Measurements from ENCODE around the gene KCNAB1.
"Not testable (repeated sequence)": the region's sequence is repeated elsewhere in the genome, so short reads cannot be mapped to it uniquely, and the experiment has no call there.

Gene KCNAB1

GRCh38 chr3:156120528-156121251 lies at the start of gene KCNAB1:
TSS of gene KCNAB1 (plus strand) at chr3:156120578.
- DNase-seq, result no peak

DNA sequence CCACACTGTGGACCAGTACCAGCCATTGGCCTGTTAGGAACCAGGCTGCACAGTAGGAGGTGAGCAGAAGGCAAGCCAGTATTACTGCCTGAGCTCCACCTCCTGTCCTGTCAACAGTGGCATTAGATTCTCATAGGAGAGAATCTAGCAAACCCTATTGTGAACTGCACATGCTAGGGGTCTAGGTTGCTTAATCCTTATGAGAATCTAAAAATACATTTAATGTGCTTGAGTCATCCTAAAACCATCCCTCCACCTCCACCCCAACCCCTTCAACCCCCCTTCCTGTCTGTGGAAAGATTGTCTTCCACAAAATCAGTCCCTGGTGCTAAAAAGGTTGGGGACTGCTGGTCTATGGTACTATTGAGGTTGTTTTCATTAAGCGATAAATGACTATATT lies 49.3 kb upstream of the KCNAB1 start:
- DNase-seq, result no peak

DNA sequence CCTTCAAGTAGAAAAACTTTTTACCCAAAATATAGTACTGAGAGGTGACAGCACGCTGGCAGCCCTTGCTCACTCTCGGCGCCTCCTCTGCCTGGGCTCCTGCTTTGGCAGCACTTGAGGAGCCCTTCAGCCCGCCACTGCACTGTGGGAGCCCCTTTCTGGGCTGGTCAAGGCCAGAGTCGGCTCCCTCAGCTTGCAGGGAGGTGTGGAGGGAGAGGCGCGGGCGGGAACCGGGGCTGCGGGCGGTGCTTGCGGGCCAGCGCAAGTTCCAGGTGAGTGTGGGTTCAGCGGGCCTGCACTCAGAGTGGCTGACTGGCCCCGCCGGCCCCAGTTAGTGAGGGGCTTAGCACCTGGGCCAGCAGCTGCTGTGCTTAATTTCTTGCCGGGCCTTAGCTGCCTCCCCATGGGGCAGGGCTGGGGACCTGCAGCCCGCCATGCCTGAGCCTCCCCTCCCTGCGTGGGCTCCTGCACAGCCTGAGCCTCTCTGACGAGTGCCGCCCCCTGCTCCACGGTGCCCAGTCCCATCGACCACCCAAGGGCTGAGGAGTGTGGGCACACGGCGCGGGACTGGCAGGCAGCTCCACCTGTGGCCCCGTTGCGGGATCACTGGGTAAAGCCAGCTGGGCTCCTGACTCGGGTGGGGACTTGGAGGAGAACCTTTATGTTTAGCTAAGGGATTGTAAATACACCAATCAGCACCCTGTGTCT lies 47.3 kb upstream of the KCNAB1 start:
- not testable (repeated sequence) for DNase-seq

DNA sequence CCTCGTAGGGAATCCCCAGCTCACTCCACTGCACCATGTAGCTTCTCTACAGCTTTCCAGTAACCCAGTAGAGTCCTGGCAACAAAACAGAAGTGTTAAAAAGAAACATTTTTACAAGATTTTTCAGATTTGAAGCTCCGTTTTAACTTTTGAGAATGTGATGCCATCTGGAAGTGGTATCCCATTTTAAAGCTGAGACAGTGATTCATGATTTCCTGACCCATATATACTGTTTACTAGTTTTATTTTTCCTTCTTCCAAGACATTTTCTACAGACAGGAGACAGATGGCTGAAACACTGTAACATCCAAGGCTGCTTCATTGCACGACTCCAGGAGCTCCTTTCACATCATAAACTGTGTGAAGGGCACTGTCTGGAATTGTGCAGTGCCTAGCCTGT lies 30.3 kb upstream of the KCNAB1 start:
- no peak for DNase-seq

DNA sequence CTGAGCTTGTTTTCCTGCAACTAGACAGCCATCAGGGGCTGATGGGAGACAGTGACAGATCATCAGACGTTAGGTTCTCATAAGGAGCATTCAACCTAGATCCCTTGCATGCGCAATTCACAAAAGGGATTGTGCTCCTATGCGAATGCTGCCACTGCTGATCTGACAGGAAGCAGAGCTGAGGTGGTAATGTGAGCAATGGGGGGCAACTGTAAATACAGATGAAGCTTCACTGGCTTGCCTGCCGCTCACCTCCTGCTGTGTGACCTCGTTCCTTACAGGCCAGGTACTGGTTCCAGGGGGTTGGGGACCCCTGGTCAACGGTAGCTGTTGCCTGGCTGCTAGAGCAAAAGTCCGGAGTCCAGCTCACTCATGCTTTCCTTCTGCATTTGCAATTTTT lies 26.4 kb upstream of the KCNAB1 start:
- DNase-seq, result no peak

GRCh38 chr3:156094391-156094790 lies 26.0 kb upstream of the KCNAB1 start:
- no peak for DNase-seq

- DNase-seq, result not testable (repeated sequence)
Measured at GRCh38 chr3:156095652-156096051, 24.7 kb upstream of the KCNAB1 start.

DNA sequence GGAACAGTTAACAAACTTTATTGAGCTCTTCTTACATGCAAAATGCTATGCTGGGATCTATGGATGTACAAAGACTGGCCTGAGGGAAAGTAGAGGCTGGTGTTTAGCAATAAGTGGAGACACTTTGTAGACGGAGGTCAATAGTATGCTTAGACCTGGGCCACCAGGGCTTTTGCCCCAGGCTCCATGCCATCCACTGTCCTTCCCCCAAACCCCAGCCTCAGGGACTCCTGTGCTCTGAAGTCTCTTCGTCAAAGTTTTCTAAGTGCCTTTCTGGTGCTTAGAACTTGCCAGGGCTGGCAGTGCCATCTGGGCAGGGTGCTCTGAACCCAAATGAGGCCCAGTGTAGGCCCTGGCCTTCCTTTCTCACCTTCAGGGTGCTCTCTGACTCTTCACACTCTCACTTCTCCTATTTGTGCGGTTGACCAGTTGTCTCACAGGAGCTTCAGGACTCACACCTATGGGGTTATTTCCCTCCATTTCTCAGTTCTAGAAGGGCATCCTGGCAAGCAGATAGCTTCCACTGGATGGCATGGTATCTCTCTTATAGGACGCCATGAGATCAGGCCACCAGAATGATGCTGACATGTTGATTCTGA lies 21.8 kb upstream of the KCNAB1 start:
- no peak for DNase-seq

GRCh38 chr3:156099348-156099747 lies 21.0 kb upstream of the KCNAB1 start:
- DNase-seq, result not testable (repeated sequence)

DNA sequence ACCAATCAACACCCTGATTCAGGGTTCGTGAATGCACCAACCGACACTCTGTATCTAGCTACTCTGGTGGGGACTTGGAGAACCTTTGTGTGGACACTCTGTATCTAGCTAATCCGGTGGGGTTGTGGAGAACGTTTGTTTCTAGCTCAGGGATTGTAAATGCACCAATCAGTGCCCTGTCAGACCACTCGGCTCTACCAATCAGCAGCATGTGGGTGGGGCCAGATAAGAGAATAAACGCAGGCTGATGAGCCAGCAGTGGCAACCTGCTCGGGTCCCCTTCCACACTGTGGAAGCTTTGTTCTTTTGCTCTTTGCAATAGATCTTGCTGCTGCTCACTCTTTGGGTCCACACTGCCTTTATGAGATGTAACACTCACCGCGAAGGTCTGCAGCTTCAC lies 20.4 kb upstream of the KCNAB1 start:
- not testable (repeated sequence) for DNase-seq

DNA sequence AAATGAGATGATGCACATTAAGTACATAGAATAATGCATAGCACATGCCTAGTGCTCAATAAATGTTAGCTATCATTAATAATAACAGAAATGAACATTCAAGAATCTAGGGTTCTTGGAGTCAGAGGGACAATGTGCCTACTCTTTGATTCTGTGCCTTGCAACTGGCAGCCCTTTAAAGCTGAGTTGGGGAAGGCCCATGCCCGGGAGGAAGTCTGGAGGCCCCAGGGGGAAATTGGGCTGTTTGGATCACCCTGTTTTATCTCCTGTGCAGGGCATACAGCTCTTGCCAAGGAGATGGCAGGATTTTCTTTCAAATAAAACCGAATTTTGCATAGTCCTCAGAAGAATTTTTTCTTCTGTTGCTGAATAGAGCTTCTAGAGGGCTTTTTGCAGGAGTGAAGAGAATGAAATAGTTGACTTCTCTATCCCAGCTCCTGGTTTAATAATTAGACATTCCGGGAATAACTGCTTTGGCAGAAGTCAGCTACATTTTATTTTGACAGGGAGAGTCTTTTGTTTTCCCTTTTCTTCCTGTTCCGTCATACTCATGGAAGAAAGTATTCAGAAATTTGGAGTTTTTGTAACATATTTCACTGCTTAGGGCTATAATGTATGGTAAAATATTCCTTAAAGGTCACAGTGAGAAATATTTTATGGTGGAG lies 18.0 kb upstream of the KCNAB1 start:
- no peak for DNase-seq

DNA sequence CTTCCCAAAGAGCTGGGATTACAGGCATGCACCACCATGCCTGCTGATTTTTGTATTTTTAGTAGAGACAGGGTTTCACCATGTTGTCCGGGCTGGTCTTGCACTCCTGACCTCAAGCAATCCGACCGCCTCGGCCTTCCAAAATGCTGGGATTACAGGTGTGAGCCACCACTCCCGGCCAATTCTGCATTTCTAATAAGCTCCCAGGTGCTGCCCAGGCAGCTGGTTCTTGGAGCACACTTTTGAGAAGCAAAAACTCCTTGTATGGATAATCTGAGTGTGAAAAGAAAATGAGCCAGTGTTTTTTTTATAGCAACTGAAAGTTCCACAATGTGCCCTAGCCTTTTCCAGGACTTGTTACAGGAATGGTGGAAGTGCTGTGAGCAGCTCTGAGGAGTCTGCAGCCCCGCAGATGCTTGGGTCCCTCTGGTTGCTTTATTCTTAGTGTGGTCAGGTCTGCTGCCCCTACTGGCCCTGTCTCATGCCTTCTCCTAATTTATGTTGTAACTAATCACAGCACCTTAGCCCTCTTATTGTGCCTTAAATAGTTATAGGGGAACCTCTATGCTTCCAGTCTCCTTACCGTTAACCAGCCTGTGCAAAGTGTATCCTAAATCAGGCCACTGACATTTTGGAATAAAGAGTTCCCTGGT lies 13.5 kb upstream of the KCNAB1 start:
- no peak for DNase-seq

- DNase-seq, result no peak
Measured at GRCh38 chr3:156107504-156107903, 12.9 kb upstream of the KCNAB1 start.

DNA sequence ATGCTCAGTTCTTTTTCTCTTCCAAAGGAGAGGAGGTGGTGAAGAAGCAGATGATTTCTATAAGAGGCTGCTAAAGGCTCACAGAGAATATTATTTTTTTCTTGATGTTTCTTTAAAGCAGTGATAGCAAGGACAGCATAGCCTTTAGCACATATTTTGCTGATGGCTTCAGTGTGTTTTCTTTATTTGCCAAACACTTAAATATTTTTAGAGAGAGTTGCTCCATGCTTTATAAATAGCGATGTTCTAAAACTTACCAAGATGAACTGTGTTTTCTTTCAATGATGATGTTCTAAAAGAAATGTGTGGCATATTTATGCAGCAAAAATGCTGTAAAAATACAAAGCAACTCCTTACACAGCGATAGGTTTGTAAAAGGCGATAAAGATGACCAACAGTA lies 11.8 kb upstream of the KCNAB1 start:
- no peak for DNase-seq

DNA sequence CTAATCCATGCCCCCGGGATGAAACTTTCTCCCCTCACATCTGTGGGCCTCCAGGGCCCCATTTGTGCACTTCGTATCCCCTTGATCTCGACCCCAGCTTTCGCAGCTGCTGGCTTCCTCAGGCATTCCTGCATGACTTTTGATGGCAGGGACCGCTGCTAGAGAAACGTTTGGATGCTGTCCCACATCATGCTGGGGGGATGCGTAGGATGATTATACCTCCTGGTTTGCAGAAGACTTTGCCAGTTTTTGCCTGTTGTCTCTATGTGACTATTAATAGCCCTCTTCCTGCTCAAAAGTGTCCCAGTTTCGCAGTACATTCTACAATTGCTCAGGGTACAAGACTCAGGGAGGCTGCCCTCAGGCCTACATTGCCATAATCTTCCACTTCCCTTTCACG lies 10.4 kb upstream of the KCNAB1 start:
- no peak for DNase-seq

DNA sequence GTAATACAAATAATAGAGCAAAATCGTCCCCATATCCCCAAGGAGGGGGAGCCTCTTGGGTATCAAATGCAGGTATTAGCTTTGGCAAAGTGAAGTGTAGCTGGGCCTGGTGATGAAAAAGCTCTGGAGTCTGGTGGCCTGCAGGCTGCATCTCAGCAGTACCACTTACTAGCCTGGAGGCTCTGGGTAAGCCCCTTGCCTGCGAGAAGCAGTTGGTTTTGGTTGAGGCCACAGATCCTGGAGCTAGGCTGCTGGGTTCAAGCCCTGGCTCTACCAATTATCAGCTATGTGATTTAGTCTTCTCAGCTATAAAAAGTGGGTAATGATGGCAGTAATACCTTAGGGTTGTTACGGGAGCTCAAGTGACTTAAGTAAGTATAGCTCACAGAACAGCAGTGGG lies 6.1 kb downstream of the KCNAB1 start:
- DNase-seq, result no peak

- DNase-seq, result no peak
Measured at GRCh38 chr3:156131241-156131640, 10.9 kb downstream of the KCNAB1 start.

DNA sequence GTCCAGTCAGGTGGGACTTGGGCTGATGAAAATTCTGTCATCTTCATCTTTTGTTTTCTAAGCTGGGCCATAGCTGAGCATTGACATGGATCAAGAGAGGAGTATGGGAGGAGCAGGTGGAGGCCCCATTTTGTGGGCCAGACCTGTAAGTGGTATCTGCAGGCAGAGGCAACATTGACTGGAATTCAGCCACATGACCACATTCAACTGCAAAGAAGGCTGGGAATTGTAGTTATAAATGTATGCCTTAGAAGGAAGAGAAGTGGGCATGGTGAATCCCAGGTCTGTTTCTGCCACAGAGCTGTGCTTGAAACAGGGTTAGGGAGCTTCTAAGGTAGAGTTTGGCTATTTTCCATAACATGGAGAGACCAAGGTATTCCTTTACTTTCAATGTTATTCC lies 11.4 kb downstream of the KCNAB1 start:
- no peak for DNase-seq

DNA sequence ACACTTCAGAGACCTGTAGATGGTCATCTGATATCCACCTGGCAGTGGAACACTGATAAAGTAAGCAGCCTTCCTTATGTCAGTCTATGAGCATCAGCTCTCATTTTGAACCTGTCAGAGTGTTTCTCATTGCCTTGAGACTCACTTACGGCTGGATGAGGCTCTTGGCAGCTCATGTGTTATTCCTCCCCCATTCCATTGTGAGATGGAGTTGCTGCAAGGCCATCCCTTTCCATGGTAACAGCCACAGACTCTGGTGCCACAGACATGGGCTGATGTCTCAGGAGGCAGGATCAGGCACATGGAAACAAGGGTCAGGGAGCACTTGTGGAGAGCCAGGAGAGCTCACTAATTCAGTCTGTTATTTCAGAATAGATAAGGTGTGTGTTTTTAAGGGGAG lies 11.9 kb downstream of the KCNAB1 start:
- DNase-seq, result no peak

GRCh38 chr3:156133076-156133475 lies 12.7 kb downstream of the KCNAB1 start:
- no peak for DNase-seq

- DNase-seq, result peak; percentile 84
Measured at GRCh38 chr3:156135921-156136638, 15.7 kb downstream of the KCNAB1 start.

GRCh38 chr3:156137397-156137796 lies 17.0 kb downstream of the KCNAB1 start:
- DNase-seq, result peak; percentile 25

Measured in inflammatory macrophage treated with lipopolysaccharide for 4 hours (primary cell).